Right lobe of liver (tissue), 6 donors: Measurements from ENCODE around the gene CDHR5. TPM values are rescaled to one million over a fixed set of nuclear protein-coding genes. Genes with fewer than 3 reads are reported as not detected.
A peak's percentile ranks its signal among the peaks of the same experiment; 100 is the strongest.
"Not testable (repeated sequence)": the region's sequence is repeated elsewhere in the genome, so short reads cannot be mapped to it uniquely, and the experiment has no call there.

Experiments
- ATAC-seq, 4 donors: fragments of 200-7000 bp; cut with Tn5 transposase; one replicate each; pipeline ENCODE4 v1.9.1; 2020; ENCODE audit warnings: mild to moderate bottlenecking in 4 of 4, moderate library complexity in 4 of 4
- DNase-seq, 3 donors: peaks; one replicate each; pipeline ENCODE4 v3.0.0-alpha.2; 2020
- H3K27ac ChIP-seq, 3 donors: fragments of 200-600 bp; one replicate each; pipeline ENCODE4 v1.8.0; 2022
- H3K27me3 ChIP-seq, 2 donors: fragments of 200-600 bp; one replicate each; pipeline ENCODE4 v1.8.0; 2022
- H3K36me3 ChIP-seq, 4 donors: fragments of 200-600 bp; sonication (generic) in 1 of 4; one replicate each; pipeline versions ENCODE4 v1.5.1 to v1.8.0; 2017 to 2022; ENCODE audit warnings: control low read depth in 1 of 4
- H3K4me1 ChIP-seq, 4 donors: fragments of 200-600 bp; sonication (generic) in 1 of 4; one replicate each; pipeline versions ENCODE4 v1.5.1 to v1.8.0; 2017 to 2022; ENCODE audit warnings: control low read depth in 1 of 4
- H3K4me3 ChIP-seq, 3 donors: fragments of 200-600 bp; one replicate each; pipeline ENCODE4 v1.8.0; 2022
- H3K9me3 ChIP-seq, 4 donors: fragments of 200-600 bp; sonication (generic) in 1 of 4; one replicate each; pipeline versions ENCODE4 v1.5.1 to v1.8.0; 2017 to 2022; ENCODE audit warnings: control low read depth in 1 of 4
- CTCF ChIP-seq, 4 donors: fragments of 200-600 bp in 3 of 4; fragments of 450-650 bp in 1 of 4; IDR thresholded peaks; one replicate each; pipeline versions ENCODE4 v1.5.1 to v1.8.0; 2016 to 2022; ENCODE audit warnings: antibody characterized with exemption in 4 of 4, mild to moderate bottlenecking in 2 of 4
- POLR2A ChIP-seq: fragments of 450-650 bp; IDR thresholded peaks from one replicate; pipeline ENCODE4 v1.6.1; 2017; ENCODE audit warnings: antibody characterized with exemption, mild to moderate bottlenecking
- WGBS: methylation state at CpG from one replicate; pipeline ENCODE4 v1.1.6; 2018; ENCODE audit warnings: low coverage, low lambda C conversion rate; ENCODE audit not compliant: insufficient coverage; ENCODE audit errors: missing lambda C conversion rate; 5-methylcytosine and 5-hydroxymethylcytosine counted together
- intact Hi-C, 2 donors: fragments of 100-400 bp; cut with DNase I; formaldehyde crosslinking; loops; one replicate each; pipeline versions ENCODE4 v1.11.2 to v1.14.1; 2022
- total RNA-seq, 6 experiments: library from RNA; depleted of rRNA in 2 of 6; stranded (reverse); fragments of >200 nt in 2 of 6; fragmentation: NEBNext Ultra II Directional in 3 of 6; extraction: Animal tissue kit (Norgen Biotek cat#: 25700) in 3 of 6; gene quantifications; one replicate each; pipeline versions ENCODE4 v1.1.0 to v1.2.4, GENCODE V29; 2016 to 2023
- donor health status: DM: no; HTN: yes; CAD: no.
- donor health status: DM: no; HTN: no; CAD: no.
- donor health status: DM: no; HTN: no; CAD: no.
- donor health status: DM: no; HTN: yes; CAD: no.
- donor health status: DM: no; HTN: yes; CAD: no.

CDHR5 gene
- total RNA-seq, 6 experiments from 2014 or later = 59.4 to 162 (median 80.7) TPM

- peak overlapping the region in 1 of 3 donors; percentile 71 for H3K27ac ChIP-seq
Measured at GRCh38 chr11:656426-656825, 31.7 kb upstream of the CDHR5 start.

GRCh38 chr11:655036-655726 lies 30.4 kb upstream of the CDHR5 start:
- ATAC-seq (peak; percentile 64 to 70 (median 68)), DNase-seq (peak in 1 of 3 donors; percentile 77)
- peaks cover 0 to 54% (median 27%) of the 10 kb centered on the region in 4 donors for H3K4me1 ChIP-seq
- H3K36me3 ChIP-seq = peaks cover 0 to 4% (median 0%) of the 10 kb centered on the region in 4 donors
- intact Hi-C loops = no loop called here
- no peaks in the 10 kb centered on the region for H3K27me3 ChIP-seq
- no peak for TF ChIP-seq CTCF (IDR thresholded peaks at IDR 0.05)
- no peak for TF ChIP-seq POLR2A
- peak overlapping the region; percentile 3 to 71 (median 5) for H3K27ac ChIP-seq
- peak overlapping the region in 2 of 3 donors; percentile 24 to 36 for H3K4me3 ChIP-seq
- 32% methylated on average over 6 of the region's 30 CpGs for WGBS
- H3K9me3 ChIP-seq = no peaks in the 10 kb centered on the region

More at GRCh38 chr11:656426-656825, 31.7 kb upstream of the CDHR5 start:
- H3K9me3 ChIP-seq = no peaks in the 10 kb centered on the region
- peaks cover 0 to 1% (median 0%) of the 10 kb centered on the region in 4 donors for H3K36me3 ChIP-seq
- peaks cover 0 to 54% (median 27%) of the 10 kb centered on the region in 4 donors for H3K4me1 ChIP-seq
- WGBS = 70% methylated on average over 3 of the region's 14 CpGs
- DNase-seq (no peak), ATAC-seq (no peak)
- H3K4me3 ChIP-seq = no peak overlapping the region
- TF ChIP-seq POLR2A = no peak
- TF ChIP-seq CTCF (IDR thresholded peaks at IDR 0.05) = no peak
- H3K27me3 ChIP-seq = no peaks in the 10 kb centered on the region
- intact Hi-C loops = no loop called here

- intact Hi-C loops, H3K4me3 ChIP-seq, H3K36me3 ChIP-seq, H3K9me3 ChIP-seq, H3K27me3 ChIP-seq: not testable (repeated sequence)
- ATAC-seq (peak; percentile 47 to 51 (median 50)), DNase-seq (peak in 2 of 3 donors; percentile 83)
- H3K27ac ChIP-seq = peak overlapping the region in 2 of 3 donors; percentile 3 to 71
- H3K4me1 ChIP-seq = peaks cover 0 to 53% (median 26%) of the 10 kb centered on the region in 4 donors
- 42% methylated on average over 7 of the region's 12 CpGs for WGBS
Measured at GRCh38 chr11:654444-654843, 29.7 kb upstream of the CDHR5 start.

GRCh38 chr11:653837-654236 lies 29.1 kb upstream of the CDHR5 start:
- intact Hi-C loops = no loop called here
- Histone ChIP-seq H3K36me3 (peaks cover 0 to 4% (median 0%) of the 10 kb centered on the region in 4 donors), H3K4me1 (peaks cover 0 to 50% (median 23%) of the 10 kb centered on the region in 4 donors), H3K27ac (no peak overlapping the region), H3K9me3 (no peaks in the 10 kb centered on the region), H3K4me3 (no peak overlapping the region), H3K27me3 (no peaks in the 10 kb centered on the region)
- 93% methylated on average over 3 of the region's 15 CpGs for WGBS
- TF ChIP-seq CTCF (IDR thresholded peaks at IDR 0.05) (no peak), POLR2A (no peak)
- DNase-seq = no peak
- no peak for ATAC-seq

GRCh38 chr11:653136-653535 lies 28.4 kb upstream of the CDHR5 start:
- H3K27ac ChIP-seq, ATAC-seq, DNase-seq, H3K9me3 ChIP-seq, H3K27me3 ChIP-seq, H3K4me3 ChIP-seq, H3K36me3 ChIP-seq, intact Hi-C loops: not testable (repeated sequence)
- H3K4me1 ChIP-seq = peaks cover 0 to 43% (median 21%) of the 10 kb centered on the region in 4 donors
- WGBS = 67% methylated on average over 14 of the region's 14 CpGs
